ENCODE measurements around the gene TMCO1. TPM values are rescaled to one million over a fixed set of nuclear protein-coding genes. Genes with fewer than 3 reads are reported as not detected.
"Not testable (repeated sequence)": the region's sequence is repeated elsewhere in the genome, so short reads cannot be mapped to it uniquely, and the experiment has no call there.

The TMCO1 gene
- total RNA-seq, 1 donor from 2014 or later = 53.4 TPM

DNA sequence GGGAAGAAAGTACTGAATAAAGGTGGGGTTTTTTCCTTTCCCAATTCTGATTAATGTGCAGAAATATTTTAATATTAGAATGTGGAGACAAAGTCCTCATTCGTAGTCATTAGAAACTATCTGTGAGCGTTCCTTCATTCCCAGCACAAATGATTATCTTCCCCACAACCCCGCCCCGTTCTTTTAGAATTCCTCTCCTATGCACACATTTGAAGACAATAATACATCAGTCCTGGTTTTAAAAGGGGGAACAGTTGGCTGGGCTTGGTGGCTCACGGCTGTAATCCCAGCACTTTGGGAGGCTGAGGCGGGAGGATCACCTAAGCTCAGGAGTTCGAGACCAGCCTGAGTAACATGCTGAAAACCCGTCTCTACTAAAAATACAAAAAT lies 71.2 kb downstream of the TMCO1 start:
- intact Hi-C loops (cut with DNase I) = loop anchor here (5.0 kb wide), 2 partner anchors 95 to 470 kb away; partner anchors contain the start of gene FAM78B
- no peak for DNase-seq (ENCODE audit: low spot score)

DNA sequence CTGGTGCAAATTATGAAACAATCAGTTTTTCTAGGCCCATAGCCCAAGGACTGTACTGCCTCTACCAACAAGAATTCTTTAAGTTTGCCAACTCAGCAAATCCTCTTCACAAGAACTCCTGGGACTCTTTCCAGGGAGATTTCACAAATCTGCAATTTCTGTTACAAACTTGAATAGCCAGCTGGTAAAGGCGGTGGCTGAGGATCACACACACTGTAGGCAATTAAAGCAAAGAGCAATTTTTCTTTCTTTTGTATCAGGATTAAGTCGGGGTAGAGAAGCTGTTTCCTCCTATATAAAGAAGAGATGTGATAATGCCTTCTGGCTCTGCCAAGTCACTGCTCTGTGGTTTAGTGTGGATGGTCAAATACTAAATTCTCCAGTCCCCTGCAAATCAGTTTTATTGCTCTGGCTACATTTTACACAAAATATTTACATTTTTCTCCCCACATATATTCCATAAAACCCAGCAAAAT lies 72.0 kb downstream of the TMCO1 start:
- DNase-seq (ENCODE audit: low spot score) = no peak
- intact Hi-C loops (cut with DNase I) = loop anchor here (5.0 kb wide), 2 partner anchors 94 to 471 kb away; partner anchors contain the start of gene FAM78B

DNA sequence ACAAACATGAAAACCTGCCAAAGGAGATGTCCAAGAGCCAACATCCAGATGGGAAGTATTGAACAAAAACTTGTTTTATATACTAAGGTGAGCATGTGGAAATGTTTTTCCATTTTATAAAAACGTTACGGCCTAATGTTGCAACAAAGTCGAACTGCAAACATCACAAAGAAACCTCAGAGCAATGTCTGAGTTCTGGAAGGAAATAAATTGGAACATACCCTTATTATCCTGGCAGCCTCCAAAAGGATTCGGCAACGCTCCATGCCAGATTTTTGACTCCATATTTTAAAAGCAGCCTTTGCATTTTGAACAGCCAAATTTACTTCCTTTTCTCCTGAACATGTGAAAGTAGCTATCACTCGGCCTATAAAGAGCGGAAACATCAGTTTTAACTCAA lies 73.6 kb downstream of the TMCO1 start:
- no peak for DNase-seq (ENCODE audit: low spot score)
- intact Hi-C loops (cut with DNase I) = loop anchor here (5.0 kb wide), 2 partner anchors 93 to 472 kb away; partner anchors contain the start of gene FAM78B

DNA sequence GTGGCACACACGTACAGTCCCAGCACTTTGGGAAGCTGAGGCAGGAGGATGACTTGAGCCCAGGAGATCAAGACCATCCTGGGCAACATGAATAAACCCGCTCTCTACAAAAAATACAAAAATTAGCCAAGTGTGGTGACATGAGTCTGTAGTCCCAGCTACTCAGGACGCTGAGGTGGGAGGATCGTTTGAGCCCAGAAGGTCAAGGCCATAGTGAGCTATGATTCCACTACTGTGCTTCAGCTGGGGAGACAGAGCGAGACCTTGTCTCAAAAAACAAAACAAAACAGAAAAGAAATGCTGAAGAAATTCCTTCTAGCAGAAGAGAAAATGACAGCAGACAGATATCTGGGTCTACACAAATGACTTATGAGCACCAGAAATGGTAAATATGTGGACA lies 80.6 kb downstream of the TMCO1 start:
- DNase-seq (ENCODE audit: low spot score) = no peak
- intact Hi-C loops (cut with DNase I) = no loop called here

DNA sequence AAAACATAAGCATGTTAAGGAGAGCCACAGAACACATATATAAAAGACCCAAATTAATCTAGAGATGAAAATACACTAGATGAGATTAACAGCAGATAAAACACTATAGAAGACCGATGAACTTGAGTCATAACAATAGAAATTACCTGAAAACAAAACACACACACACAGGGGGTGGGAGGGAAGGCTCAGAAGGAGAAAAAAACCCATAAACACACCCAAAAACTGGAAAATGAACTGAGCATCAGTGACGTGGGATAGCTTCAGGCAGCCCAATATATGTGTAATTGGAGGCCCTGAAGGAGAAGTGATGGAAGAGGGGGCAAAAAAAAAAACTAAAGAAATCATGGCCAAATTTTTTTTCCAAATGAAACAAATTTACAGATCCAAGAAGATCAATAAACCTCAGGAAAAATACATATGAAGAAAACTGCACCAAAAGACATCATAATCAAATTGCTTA lies 81.7 kb downstream of the TMCO1 start:
- DNase-seq (ENCODE audit: low spot score) = no peak
- intact Hi-C loops (cut with DNase I) = no loop called here

DNA sequence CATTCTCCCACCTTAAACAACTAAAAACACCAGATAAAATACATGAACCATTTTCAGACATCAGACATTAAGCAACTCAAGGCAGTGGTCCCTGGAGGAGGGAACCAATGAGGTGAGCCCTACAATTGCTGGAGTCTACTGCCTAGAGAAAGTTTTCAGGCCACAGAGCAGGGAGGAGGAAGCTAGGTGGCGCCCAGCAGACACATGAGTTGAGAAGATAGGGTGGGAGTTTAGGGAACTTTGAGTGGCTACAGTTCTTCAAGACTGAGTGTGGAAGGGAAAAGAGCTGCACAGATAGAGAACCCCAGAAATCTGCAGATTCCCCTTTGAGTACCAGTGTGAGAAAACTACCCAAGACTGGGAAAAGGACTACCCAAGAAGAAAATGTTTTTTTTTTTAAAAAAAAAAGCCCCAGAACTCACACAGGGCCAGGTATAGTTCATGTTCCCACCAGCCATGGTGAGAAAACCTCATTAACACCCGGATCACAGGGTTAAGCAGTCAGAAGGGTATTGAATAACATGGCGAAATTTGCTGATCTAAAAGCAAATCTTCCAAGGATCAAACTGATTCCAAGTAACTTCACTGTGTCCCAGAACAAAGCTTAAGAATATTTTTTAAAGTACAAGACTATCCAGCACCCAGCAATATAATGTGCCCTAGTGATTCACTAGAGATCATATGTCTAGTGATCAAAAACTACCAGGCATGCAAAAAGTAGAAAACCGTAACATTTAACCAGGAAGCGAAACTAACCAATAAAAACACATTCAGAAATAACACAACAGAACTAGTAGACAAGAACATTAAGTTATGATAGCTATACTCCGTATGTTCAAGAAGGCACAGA lies 82.3 kb downstream of the TMCO1 start:
- intact Hi-C loops (cut with DNase I) = no loop called here
- no peak for DNase-seq (ENCODE audit: low spot score)

DNA sequence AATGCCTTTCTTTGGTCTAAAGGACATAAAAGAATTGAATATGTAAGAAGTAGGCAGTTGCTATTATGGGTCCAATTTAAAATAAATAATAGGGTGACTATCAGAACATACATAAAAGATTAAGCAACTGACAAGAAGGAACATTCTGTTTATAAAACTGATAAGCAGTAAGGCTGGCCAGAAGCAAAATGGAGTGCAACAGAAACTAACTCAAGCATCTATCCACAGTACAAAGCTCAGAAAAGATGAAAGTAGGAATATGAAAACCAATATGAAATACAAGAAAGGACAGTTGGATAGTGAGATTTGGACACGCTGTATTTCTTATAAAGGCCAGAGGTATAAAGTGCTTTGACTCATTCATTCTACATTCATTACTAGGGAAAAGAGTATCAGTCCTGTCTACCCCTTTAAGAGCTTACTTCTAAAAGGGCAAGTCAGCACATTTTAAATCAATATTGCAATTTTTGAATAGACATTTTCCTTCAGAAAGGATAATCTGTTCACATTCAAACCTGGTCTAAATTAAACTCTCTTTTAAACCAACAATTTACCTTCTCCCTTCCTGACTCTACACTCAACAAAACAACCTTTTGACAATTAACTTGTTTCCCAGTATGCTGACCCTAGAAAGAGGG lies 84.7 kb downstream of the TMCO1 start:
- DNase-seq (ENCODE audit: low spot score) = no peak
- intact Hi-C loops (cut with DNase I) = no loop called here

DNA sequence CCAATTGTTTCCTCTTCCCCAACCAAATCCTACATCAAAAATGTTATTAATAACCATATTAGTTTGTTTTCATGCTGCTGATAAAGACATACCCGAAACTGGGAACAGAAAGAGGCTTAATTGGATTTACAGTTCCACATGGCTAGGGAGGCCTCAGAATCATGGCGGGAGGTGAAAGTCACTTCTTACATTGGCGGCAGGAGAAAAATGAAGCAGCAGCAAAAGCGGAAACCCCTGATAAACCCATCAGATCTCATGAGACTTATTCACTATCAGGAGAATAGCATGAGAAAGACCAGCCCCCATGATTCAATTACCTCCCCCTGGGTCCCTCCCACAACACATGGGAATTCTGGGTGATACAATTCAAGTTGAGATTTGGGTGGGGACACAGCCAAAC lies 87.9 kb downstream of the TMCO1 start:
- intact Hi-C loops (cut with DNase I); DNase-seq (ENCODE audit: low spot score): not testable (repeated sequence)

DNA sequence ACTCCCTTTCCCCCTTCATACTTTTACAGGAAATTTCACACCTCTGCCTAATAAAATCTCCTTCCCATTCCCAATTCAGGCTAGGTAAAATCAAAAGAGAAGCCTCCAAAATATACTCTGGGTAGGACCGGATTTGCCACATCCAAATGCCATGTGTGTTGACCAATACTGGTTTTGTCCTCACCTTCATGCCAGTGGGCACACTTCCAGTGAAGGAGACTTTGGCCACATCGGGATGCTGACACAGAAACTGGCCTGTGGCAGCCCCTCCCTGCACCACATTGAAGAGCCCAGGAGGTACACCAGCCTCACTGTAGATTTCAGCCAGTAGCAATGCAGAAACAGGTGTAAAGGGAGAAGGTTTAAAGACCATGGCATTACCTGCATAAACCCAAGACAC lies 88.4 kb downstream of the TMCO1 start:
- DNase-seq (ENCODE audit: low spot score) = no peak
- intact Hi-C loops (cut with DNase I) = no loop called here

DNA sequence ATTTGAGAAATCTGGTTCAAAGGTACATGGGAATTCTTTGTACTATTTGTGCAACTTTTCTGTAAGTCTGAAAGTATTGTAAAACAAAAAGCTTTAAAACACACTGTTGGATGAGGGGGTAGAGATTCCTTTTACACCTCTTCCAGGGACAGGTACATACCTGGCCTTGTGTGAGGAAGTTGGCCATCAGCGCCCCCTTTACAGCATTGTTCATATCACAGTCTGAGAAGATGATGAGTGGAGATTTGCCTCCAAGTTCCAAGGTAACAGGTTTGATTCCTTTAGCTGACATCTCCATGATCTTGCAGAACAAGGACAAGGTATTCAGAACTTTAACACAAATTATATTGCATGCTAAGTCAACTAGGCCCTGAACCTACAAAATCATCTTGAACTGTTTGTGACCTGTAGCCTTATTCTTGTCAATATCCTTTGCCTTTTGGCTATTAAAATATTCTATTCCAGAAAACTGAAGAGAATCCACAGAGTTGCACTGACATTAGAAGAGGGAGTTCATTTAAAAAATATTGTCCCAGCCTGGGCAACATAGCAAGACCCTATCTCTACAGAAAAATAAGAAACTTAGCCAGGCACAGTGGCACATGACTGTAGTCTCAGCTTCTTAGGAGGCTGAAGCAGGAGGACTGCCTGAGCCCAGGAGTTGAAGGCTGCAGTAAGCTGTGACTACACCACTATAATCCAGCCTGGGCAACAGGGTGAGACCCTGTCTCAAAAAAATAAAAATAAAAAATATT lies 89.2 kb downstream of the TMCO1 start:
- no peak for DNase-seq (ENCODE audit: low spot score)
- intact Hi-C loops (cut with DNase I) = no loop called here

DNA sequence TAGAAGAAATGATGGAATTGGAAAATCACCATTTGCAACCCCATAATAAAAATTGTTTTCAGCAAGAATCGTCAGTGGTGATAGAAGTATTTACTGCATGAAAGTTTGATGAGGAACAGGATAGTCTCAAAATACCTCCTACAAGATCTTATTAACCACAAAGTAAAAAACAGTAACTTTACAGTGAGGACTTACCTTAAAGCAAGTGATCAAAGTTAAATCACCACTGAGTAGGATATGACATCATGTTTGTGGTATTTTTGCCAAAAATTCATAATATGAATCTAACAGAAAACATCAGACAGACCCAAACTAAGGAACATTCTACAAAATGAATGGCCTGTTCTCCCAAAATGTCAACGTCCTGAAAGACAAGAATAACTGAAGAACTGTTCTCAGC lies 90.2 kb downstream of the TMCO1 start:
- DNase-seq (ENCODE audit: low spot score) = no peak
- intact Hi-C loops (cut with DNase I) = no loop called here

Other genes with a start within 250 kb of the TMCO1 start
- gene LRRC52, start 224.9 kb downstream of the TMCO1 start, total RNA-seq = not detected
- 998 TPM for gene MGST3, start 137.6 kb downstream of the TMCO1 start, total RNA-seq
- gene ALDH9A1, start 70.3 kb downstream of the TMCO1 start, total RNA-seq = 61.3 TPM
- 32.0 TPM for gene UCK2, start 58.7 kb upstream of the TMCO1 start, total RNA-seq